OCI-LY1 (cell line): ENCODE data around the gene ARL15.

ENCODE experiments used
- H2AFZ ChIP-seq: fragments of 200-600 bp; sonication (generic), shearing (Covaris generic); 2 replicates; pipeline ENCODE4 v1.6.0; 2014; ENCODE audit warnings: antibody characterized with exemption, mild to moderate bottlenecking, low read length
- H3F3A ChIP-seq: fragments of 200-600 bp; sonication (generic), shearing (Covaris generic); 2 replicates; pipeline ENCODE4 v1.6.0; 2014; ENCODE audit warnings: mild to moderate bottlenecking, antibody characterized with exemption, low read length, moderate library complexity; ENCODE audit not compliant: insufficient read depth
- H3K27ac ChIP-seq: fragments of 200-600 bp; sonication (generic); 2 replicates; pipeline ENCODE4 v1.5.1; 2014; ENCODE audit warnings: low read length, mixed run types, mild to moderate bottlenecking, low read depth; ENCODE audit not compliant: poor library complexity, severe bottlenecking
- H3K27me3 ChIP-seq: fragments of 200-600 bp; sonication (generic); 2 replicates; pipeline ENCODE4 v1.6.0; 2014; ENCODE audit warnings: antibody characterized with exemption, mild to moderate bottlenecking, low read length, moderate library complexity; ENCODE audit not compliant: insufficient read depth
- H3K36me3 ChIP-seq: fragments of 200-600 bp; sonication (generic); 2 replicates; pipeline ENCODE4 v1.6.1; 2014; ENCODE audit warnings: mild to moderate bottlenecking, antibody characterized with exemption, low read length, moderate library complexity, mixed read lengths; ENCODE audit not compliant: insufficient read depth
- H3K4me1 ChIP-seq: fragments of 200-600 bp; sonication (generic); 2 replicates; pipeline ENCODE4 v1.5.1; 2014; ENCODE audit warnings: mild to moderate bottlenecking, low read length, moderate library complexity; ENCODE audit not compliant: insufficient read depth, severe bottlenecking
- H3K4me2 ChIP-seq: fragments of 200-600 bp; sonication (generic), shearing (Covaris generic); 2 replicates; pipeline ENCODE4 v1.6.1; 2014; ENCODE audit warnings: low read length
- H3K4me3 ChIP-seq: fragments of 200-600 bp; sonication (generic); 2 replicates; pipeline ENCODE4 v1.5.1; 2014; ENCODE audit warnings: low read length, low read depth, mild to moderate bottlenecking, mixed read lengths; ENCODE audit not compliant: poor library complexity, severe bottlenecking
- H3K79me2 ChIP-seq: fragments of 200-600 bp; shearing (Covaris generic); 2 replicates; pipeline ENCODE4 v1.6.1; 2016; ENCODE audit warnings: mixed run types, low read length, mixed read lengths; ENCODE audit not compliant: insufficient read depth
- H3K9ac ChIP-seq: fragments of 200-600 bp; sonication (generic), shearing (Covaris generic); 2 replicates; pipeline ENCODE4 v1.6.1; 2014; ENCODE audit warnings: mild to moderate bottlenecking, low read length, mixed read lengths
- H3K9me2 ChIP-seq: fragments of 200-600 bp; sonication (generic), shearing (Covaris generic); 2 replicates; pipeline ENCODE4 v1.6.1; 2014; ENCODE audit warnings: low read depth, mild to moderate bottlenecking, low read length, mixed read lengths
- H3K9me3 ChIP-seq: fragments of 200-600 bp; shearing (Covaris generic); 2 replicates; pipeline ENCODE4 v1.6.1; 2014; ENCODE audit warnings: low read length, mixed read lengths
- H4K20me1 ChIP-seq: fragments of 200-600 bp; sonication (generic), shearing (Covaris generic); 2 replicates; pipeline ENCODE4 v1.6.0; 2016; ENCODE audit warnings: mild to moderate bottlenecking, low read length; ENCODE audit not compliant: insufficient read depth
- CTCF ChIP-seq: fragments of 200-600 bp; sonication (generic), shearing (Covaris generic); IDR thresholded peaks from 2 replicates; pipeline ENCODE4 v1.5.1; 2017; ENCODE audit warnings: mild to moderate bottlenecking, antibody characterized with exemption, low read length, moderate library complexity, mixed read lengths
- EZH2 ChIP-seq: fragments of 200-600 bp; sonication (generic), shearing (Covaris generic); IDR thresholded peaks from 2 replicates; pipeline ENCODE4 v1.8.0; 2017; ENCODE audit warnings: borderline replicate concordance, mixed run types, mild to moderate bottlenecking, antibody characterized with exemption, low read length, moderate library complexity, mixed read lengths

The ARL15 gene

GRCh38 chr5:54263447-54263846 lies 46.9 kb downstream of the ARL15 start:
- TF ChIP-seq EZH2 (no peak), CTCF (no peak)
- Histone ChIP-seq H3K27ac (no peak overlapping the region), H3K4me2 (no peak overlapping the region), H3K36me3 (no peaks in the 10 kb centered on the region), H2AFZ (no peak overlapping the region), H3F3A (no peaks in the 10 kb centered on the region), H3K4me1 (no peaks in the 10 kb centered on the region), H3K27me3 (no peaks in the 10 kb centered on the region), H3K9ac (no peak overlapping the region), H3K9me2 (no peaks in the 10 kb centered on the region), H3K9me3 (no peaks in the 10 kb centered on the region), H3K79me2 (no peaks in the 10 kb centered on the region), H4K20me1 (no peaks in the 10 kb centered on the region), H3K4me3 (no peak overlapping the region)

- no peaks in the 10 kb centered on the region for H3K4me1 ChIP-seq
- no peaks in the 10 kb centered on the region for H4K20me1 ChIP-seq
- no peak for TF ChIP-seq CTCF
- TF ChIP-seq EZH2, result no peak
- no peaks in the 10 kb centered on the region for H3K79me2 ChIP-seq
- no peak overlapping the region for H3K4me2 ChIP-seq
- H3K27me3 ChIP-seq, result no peaks in the 10 kb centered on the region
- H3K9ac ChIP-seq, result no peak overlapping the region
- no peaks in the 10 kb centered on the region for H3K9me3 ChIP-seq
- no peaks in the 10 kb centered on the region for H3K9me2 ChIP-seq
- no peaks in the 10 kb centered on the region for H3F3A ChIP-seq
- H2AFZ ChIP-seq, result no peak overlapping the region
- H3K4me3 ChIP-seq, result no peak overlapping the region
- H3K36me3 ChIP-seq, result no peaks in the 10 kb centered on the region
- no peak overlapping the region for H3K27ac ChIP-seq
Measured at GRCh38 chr5:54261596-54261995, 48.8 kb downstream of the ARL15 start.

GRCh38 chr5:54259981-54260380 lies 50.4 kb downstream of the ARL15 start:
- Histone ChIP-seq H4K20me1 (no peaks in the 10 kb centered on the region), H3K27ac (no peak overlapping the region), H2AFZ (no peak overlapping the region), H3K9ac (no peak overlapping the region), H3K4me3 (no peak overlapping the region), H3K36me3 (no peaks in the 10 kb centered on the region), H3K27me3 (no peaks in the 10 kb centered on the region), H3K9me2 (no peaks in the 10 kb centered on the region), H3K79me2 (no peaks in the 10 kb centered on the region), H3F3A (no peaks in the 10 kb centered on the region), H3K9me3 (no peaks in the 10 kb centered on the region), H3K4me1 (no peaks in the 10 kb centered on the region), H3K4me2 (no peak overlapping the region)
- TF ChIP-seq CTCF, result no peak
- no peak for TF ChIP-seq EZH2
